ENCODE measurements around the gene TMEM244.

- TF ChIP-seq CTCF (IDR thresholded peaks at IDR 0.05; ENCODE audit: low read depth, low read length) (no peak), POLR2A (IDR thresholded peaks at IDR 0.05; ENCODE audit: extremely low read depth, insufficient read length) (no peak), MYC (IDR thresholded peaks at IDR 0.05; ENCODE audit: low read depth, low read length) (no peak), MAX (IDR thresholded peaks at IDR 0.05; ENCODE audit: low read depth, low read length) (no peak)
These were observed 19.0 kb downstream of the TMEM244 start for GRCh38 chr6:129842137-129842536.
